Measurements from ENCODE around the gene KIFC3. TPM values are rescaled to one million over a fixed set of nuclear protein-coding genes. Genes with fewer than 3 reads are reported as not detected.
A peak's percentile ranks its signal among the peaks of the same experiment; 100 is the strongest.
"Not testable (repeated sequence)": the region's sequence is repeated elsewhere in the genome, so short reads cannot be mapped to it uniquely, and the experiment has no call there.

The KIFC3 gene
- total and polyA plus RNA-seq, 5 donors = 39.9 to 67.5 (median 49.8) TPM

GRCh38 chr16:57801098-57801808 lies 1.0 kb downstream of the KIFC3 start:
- peak overlapping the region; percentile 71 for H3K27ac ChIP-seq (ENCODE audit: low read length)
- H3K4me3 ChIP-seq (ENCODE audit: low read length) = peak overlapping the region; percentile 68
- DNase-seq (peak in 1 of 3 donors; percentile 51), ATAC-seq (peak; percentile 1 to 17)
- no peaks in the 10 kb centered on the region for H3K9me3 ChIP-seq (ENCODE audit: control insufficient read depth, low read length)
- 24% methylated on average over 5 of the region's 5 CpGs for WGBS
- intact Hi-C loops (cut with DNase I) = no loop called here
- no peaks in the 10 kb centered on the region for H3K27me3 ChIP-seq (ENCODE audit: control insufficient read depth, insufficient read depth)
- H3K4me1 ChIP-seq (ENCODE audit: control insufficient read depth, insufficient read depth, low read length) = peaks cover 20% of the 10 kb centered on the region

GRCh38 chr16:57800200-57801097 lies 1.8 kb downstream of the KIFC3 start:
- H3K4me1 ChIP-seq (ENCODE audit: control insufficient read depth, insufficient read depth, low read length) = peaks cover 20% of the 10 kb centered on the region
- peak overlapping the region; percentile 73 for H3K27ac ChIP-seq (ENCODE audit: low read length)
- H3K27me3 ChIP-seq (ENCODE audit: control insufficient read depth, insufficient read depth) = no peaks in the 10 kb centered on the region
- peak overlapping the region; percentile 68 for H3K4me3 ChIP-seq (ENCODE audit: low read length)
- DNase-seq = peak in 1 of 3 donors; percentile 65
- intact Hi-C loops (cut with DNase I) = no loop called here
- ATAC-seq = peak; percentile 10 to 53
- WGBS = 36% methylated on average over 12 of the region's 12 CpGs
- H3K9me3 ChIP-seq (ENCODE audit: control insufficient read depth, low read length) = no peaks in the 10 kb centered on the region

DNA sequence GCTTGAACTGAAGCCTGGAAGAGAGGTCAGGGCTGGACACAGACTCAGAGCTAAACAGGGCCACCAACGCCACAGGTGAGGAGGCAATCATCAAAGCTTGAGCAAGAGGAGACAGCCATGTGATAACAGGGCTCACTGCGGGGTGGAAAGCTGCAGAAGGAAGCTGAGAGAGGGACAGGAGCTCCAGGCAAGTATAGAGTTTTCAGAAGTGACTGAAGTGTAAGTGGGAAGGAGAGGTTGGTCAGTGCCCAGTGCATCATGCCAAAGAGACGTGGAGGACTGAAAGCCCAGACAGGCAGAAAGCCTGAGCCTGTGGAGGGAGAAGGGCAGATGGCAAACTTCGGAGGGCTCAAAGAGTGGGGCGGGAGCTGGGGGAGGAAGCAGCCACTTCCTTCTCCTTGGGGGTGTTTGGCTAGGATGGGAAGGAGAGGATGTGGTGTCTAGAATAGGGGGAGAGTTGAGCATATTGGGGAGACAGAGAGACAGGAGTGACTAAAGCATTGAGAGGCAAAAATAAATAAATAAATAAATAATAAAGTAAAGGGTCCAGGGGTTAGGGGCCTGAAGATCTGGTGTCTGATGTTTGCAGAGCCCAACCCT lies 2.6 kb downstream of the KIFC3 start:
- no peak for ATAC-seq
- H3K4me3 ChIP-seq (ENCODE audit: low read length) = no peak overlapping the region
- intact Hi-C loops (cut with DNase I) = loop anchor here in 3 of 4 donors (5.0 to 10.0 kb wide), 2 partner anchors 63 to 65 kb away; no protein-coding TSS in a partner anchor
- no peaks in the 10 kb centered on the region for H3K27me3 ChIP-seq (ENCODE audit: control insufficient read depth, insufficient read depth)
- H3K27ac ChIP-seq (ENCODE audit: low read length) = peak overlapping the region; percentile 73
- no peak for DNase-seq
- no peaks in the 10 kb centered on the region for H3K9me3 ChIP-seq (ENCODE audit: control insufficient read depth, low read length)
- H3K4me1 ChIP-seq (ENCODE audit: control insufficient read depth, insufficient read depth, low read length) = peaks cover 19% of the 10 kb centered on the region
- 42% methylated on average over 5 of the region's 5 CpGs for whole genome bisulfite sequencing

DNA sequence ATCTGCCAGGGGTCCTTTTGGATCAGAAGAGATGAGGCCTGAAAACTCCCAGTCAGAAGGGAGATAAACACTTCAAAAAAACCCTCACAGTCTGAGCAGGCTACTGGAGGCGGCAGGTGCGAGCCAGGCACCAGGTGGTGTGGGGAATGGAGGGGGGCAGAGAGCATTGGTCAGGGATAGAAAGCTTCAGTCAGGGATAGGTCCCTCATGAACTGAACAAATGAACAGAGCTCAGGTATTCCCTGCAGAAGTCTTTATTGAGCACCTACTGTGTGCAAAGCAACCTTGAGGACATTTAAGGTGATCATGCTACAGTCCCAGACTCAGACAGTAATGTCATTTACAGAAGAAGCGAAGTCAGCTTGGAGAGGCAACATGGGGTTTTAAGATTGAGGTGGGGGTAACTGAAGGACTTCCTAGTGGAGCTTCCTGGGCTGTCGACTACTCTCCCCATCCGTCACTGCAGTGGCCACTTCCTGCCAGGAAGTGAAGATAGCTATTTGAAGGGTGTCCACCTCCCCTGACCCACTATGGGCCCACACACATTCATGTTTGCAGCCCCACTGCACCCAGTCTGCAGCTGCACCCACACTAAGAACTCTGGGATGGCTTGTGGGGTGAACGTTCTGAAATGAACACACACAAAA lies 3.2 kb downstream of the KIFC3 start:
- H3K4me1 ChIP-seq (ENCODE audit: control insufficient read depth, insufficient read depth, low read length) = peaks cover 19% of the 10 kb centered on the region
- H3K4me3 ChIP-seq (ENCODE audit: low read length) = no peak overlapping the region
- 66% methylated on average over 6 of the region's 6 CpGs for WGBS
- H3K27me3 ChIP-seq (ENCODE audit: control insufficient read depth, insufficient read depth) = no peaks in the 10 kb centered on the region
- intact Hi-C loops (cut with DNase I) = loop anchor here in 3 of 4 donors (5.0 to 10.0 kb wide), 2 partner anchors 63 to 66 kb away; no protein-coding TSS in a partner anchor
- no peak overlapping the region for H3K27ac ChIP-seq (ENCODE audit: low read length)
- H3K9me3 ChIP-seq (ENCODE audit: control insufficient read depth, low read length) = no peaks in the 10 kb centered on the region
- ATAC-seq (no peak), DNase-seq (no peak)

DNA sequence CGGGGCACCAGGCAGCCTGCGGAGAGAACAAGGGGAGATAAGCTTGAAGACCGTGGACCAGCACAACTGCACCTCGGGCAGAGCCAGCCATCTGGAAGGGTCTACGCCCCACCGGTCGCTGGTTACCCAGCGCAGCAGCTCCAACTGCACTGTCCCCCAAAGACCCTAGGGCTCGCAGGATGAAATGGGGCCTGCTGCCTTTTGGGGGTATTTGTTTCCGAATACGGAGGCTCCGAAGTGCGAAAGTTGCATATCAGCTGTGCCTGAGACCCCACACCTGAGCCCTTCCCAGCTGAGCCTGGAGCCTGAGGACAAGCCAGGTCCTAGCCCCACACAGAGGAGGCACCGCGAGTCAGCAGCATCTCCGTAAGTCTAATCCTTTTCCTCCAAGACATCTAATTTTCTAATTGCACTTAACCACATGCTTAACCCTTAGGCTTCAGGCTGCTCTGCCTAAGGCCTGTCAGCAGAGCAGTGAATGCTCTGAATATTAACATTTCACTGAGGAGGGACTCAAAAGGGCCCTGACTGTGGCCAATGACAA lies 4.0 kb downstream of the KIFC3 start:
- intact Hi-C loops (cut with DNase I) = loop anchor here in 3 of 4 donors (5.0 to 10.0 kb wide), 2 partner anchors 64 to 66 kb away; no protein-coding TSS in a partner anchor
- Histone ChIP-seq H3K4me3 (ENCODE audit: low read length) (no peak overlapping the region), H3K27ac (ENCODE audit: low read length) (no peak overlapping the region), H3K27me3 (ENCODE audit: control insufficient read depth, insufficient read depth) (no peaks in the 10 kb centered on the region), H3K4me1 (ENCODE audit: control insufficient read depth, insufficient read depth, low read length) (peaks cover 19% of the 10 kb centered on the region), H3K9me3 (ENCODE audit: control insufficient read depth, low read length) (no peaks in the 10 kb centered on the region)
- 82% methylated on average over 16 of the region's 16 CpGs for WGBS
- DNase-seq (no peak), ATAC-seq (no peak)

DNA sequence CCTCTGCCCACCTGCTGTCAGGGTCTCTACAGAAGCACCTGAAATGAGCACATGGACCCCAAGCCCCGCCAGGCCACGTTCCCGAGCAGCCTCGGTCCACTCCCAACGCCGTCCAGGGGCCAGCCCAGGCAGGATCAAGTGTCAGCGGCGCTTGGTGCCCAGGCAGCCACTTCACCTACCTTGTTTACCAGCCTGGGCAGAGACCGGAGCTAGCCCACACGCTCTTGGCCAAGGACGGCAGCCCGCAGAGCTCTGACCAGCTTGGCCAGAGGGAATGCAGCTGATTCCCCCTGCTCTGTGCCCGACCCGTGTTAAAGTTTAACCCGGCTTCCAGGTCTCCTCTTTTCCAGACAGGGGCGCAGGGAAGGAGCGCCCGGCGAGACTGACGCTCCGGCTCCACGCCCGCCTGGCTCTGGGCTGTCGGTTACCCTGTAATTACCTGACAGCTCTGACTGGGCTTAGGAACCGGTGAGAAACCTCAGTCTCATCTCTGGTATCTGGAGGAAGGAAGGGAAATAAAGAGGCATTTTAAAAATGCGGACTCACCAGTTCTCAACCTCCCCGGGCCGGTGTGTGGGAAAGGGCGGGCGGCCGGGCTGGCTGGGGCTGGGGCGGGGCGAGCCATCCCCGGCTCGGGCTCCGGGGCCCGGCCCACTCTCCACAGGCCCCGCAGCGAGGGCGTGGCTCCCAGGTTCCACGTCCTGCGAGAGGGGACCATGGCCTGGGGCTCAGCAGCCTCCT lies 4.6 kb downstream of the KIFC3 start:
- DNase-seq (peak in 2 of 3 donors; percentile 66 to 72), ATAC-seq (peak; percentile 17 to 51)
- peaks cover 19% of the 10 kb centered on the region for H3K4me1 ChIP-seq (ENCODE audit: control insufficient read depth, insufficient read depth, low read length)
- H3K27ac ChIP-seq (ENCODE audit: low read length) = no peak overlapping the region
- no peaks in the 10 kb centered on the region for H3K9me3 ChIP-seq (ENCODE audit: control insufficient read depth, low read length)
- no peaks in the 10 kb centered on the region for H3K27me3 ChIP-seq (ENCODE audit: control insufficient read depth, insufficient read depth)
- 69% methylated on average over 42 of the region's 42 CpGs for WGBS
- H3K4me3 ChIP-seq (ENCODE audit: low read length) = no peak overlapping the region
- intact Hi-C loops (cut with DNase I) = loop anchor here in 3 of 4 donors (5.0 to 10.0 kb wide), 2 partner anchors 65 to 67 kb away; no protein-coding TSS in a partner anchor

DNA sequence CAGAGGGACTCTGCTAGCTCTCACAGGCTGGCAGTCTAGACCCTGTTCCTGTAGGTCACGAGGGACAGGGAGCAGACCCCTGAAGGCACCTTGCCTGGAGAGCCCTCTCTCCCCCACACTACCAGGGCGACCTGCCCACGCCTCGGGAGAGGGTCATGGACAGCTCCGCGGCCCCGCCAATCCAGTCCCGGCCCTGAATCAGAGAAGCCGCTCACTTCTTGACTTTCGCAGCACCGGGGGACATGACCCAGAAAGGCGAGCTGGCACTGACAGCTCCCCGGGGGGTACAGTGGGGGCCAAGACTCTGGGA lies 5.1 kb downstream of the KIFC3 start:
- Histone ChIP-seq H3K27ac (ENCODE audit: low read length) (no peak overlapping the region), H3K27me3 (ENCODE audit: control insufficient read depth, insufficient read depth) (no peaks in the 10 kb centered on the region), H3K4me1 (ENCODE audit: control insufficient read depth, insufficient read depth, low read length) (peaks cover 19% of the 10 kb centered on the region), H3K9me3 (ENCODE audit: control insufficient read depth, low read length) (no peaks in the 10 kb centered on the region), H3K4me3 (ENCODE audit: low read length) (no peak overlapping the region)
- 84% methylated on average over 13 of the region's 13 CpGs for WGBS
- intact Hi-C loops (cut with DNase I) = loop anchor here in 3 of 4 donors (5.0 to 10.0 kb wide), 2 partner anchors 65 to 68 kb away; no protein-coding TSS in a partner anchor
- DNase-seq (peak in 1 of 3 donors; percentile 51), ATAC-seq (no peak)

DNA sequence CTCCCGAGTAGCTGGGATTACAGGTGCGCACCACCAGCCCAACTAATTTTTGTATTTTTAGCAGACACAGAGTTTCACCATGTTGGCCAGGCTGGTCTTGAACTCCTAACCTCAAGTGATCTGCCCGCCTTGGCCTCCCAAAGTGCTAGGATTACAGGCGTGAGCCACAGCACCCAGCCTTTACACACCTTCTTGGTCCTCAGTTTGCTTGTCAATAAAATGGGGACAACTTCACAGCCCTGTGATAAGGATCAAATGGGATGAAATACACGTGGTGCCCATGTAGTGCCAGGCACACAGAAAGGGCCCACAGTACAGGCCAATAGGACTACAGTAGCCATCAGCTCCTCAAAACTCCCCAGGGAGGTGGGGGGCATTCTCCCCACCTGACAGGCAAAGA lies 6.3 kb downstream of the KIFC3 start:
- 94% methylated on average over 5 of the region's 5 CpGs for WGBS
- H3K9me3 ChIP-seq (ENCODE audit: control insufficient read depth, low read length); H3K27ac ChIP-seq (ENCODE audit: low read length); ATAC-seq; DNase-seq; H3K4me3 ChIP-seq (ENCODE audit: low read length); H3K27me3 ChIP-seq (ENCODE audit: control insufficient read depth, insufficient read depth): not testable (repeated sequence)
- H3K4me1 ChIP-seq (ENCODE audit: control insufficient read depth, insufficient read depth, low read length) = peaks cover 24% of the 10 kb centered on the region
- intact Hi-C loops (cut with DNase I) = loop anchor here in 3 of 4 donors (5.0 to 10.0 kb wide), 2 partner anchors 66 to 69 kb away; no protein-coding TSS in a partner anchor

DNA sequence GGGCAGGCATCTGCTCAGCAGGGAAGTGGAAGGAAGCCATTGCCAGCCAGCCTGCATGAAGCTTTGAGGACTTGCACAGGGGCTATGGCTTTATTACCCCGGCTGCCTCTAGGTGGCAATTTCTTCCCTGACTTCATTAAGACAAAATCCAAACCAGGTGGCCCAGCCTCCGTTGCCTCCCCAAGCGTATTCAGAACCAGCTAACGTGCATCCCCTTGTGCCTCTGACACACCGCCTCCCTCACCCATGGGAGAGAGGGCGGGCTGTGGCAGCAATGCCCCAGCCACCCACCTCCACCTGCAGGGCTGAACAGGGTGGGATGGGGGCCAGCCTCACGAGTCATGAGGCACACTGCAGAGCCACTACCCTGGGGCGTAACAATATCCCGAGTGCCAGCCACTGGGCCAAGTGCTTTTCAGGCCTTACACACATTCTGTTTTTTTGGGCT lies 6.8 kb downstream of the KIFC3 start:
- DNase-seq (peak in 1 of 3 donors; percentile 68), ATAC-seq (no peak)
- Histone ChIP-seq H3K4me3 (ENCODE audit: low read length) (no peak overlapping the region), H3K27ac (ENCODE audit: low read length) (no peak overlapping the region), H3K27me3 (ENCODE audit: control insufficient read depth, insufficient read depth) (no peaks in the 10 kb centered on the region), H3K9me3 (ENCODE audit: control insufficient read depth, low read length) (no peaks in the 10 kb centered on the region), H3K4me1 (ENCODE audit: control insufficient read depth, insufficient read depth, low read length) (peaks cover 20% of the 10 kb centered on the region)
- intact Hi-C loops (cut with DNase I) = loop anchor here in 3 of 4 donors (5.0 to 10.0 kb wide), 2 partner anchors 67 to 69 kb away; no protein-coding TSS in a partner anchor
- 54% methylated on average over 9 of the region's 9 CpGs for WGBS
